Activated CD4-positive, alpha-beta T cell treated with anti-CD3 and anti-CD28 coated beads, Interleukin-2, amount 50 U/mL, for 16 hours (primary cell): ENCODE measurements around the gene HAGHL.
"Not testable (repeated sequence)": the region's sequence is repeated elsewhere in the genome, so short reads cannot be mapped to it uniquely, and the experiment has no call there.

ENCODE experiments used
- DNase-seq: peaks from one replicate; pipeline ENCODE4 v3.0.0-alpha.2; 2020

The HAGHL gene

DNA sequence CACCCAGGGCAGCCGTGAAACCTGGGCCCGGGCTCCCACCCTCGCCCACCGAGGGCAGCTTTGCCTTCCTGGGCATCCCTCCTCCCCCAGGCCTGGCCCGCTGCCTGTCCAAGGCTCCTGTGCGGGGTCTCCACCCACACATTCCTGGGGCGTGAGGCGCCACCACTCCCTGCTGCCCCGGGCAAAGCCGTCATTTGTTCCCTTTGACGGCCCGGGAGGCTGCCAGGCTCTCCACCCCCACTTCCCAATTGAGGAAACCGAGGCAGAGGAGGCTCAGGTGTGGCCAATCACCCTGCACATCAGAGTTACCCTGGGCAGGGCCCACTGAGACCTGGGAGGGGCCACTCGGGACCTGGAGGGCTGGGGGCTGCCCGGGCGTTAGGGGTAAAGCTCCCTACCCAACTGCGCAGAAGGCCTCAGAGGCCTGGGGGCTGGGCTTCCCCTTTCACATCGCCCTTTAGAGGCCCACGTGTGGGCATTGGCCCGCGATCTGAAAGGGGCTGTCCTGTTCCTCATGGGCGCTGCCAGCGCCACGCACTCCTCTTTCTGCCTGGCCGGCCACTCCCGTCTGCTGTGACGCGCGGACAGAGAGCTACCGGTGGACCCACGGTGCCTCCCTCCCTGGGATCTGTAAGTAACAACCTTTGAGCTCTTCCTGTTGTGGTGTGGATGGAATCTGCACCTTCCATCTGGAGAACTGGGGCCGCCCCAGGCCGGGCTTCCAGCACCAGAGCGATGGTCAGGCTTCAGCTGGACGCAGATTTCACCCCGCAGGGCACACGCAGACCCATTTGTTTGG is 33.8 kb downstream of the HAGHL start, which contains the start of gene MSLN:
Gene MSLN, plus strand, starts transcription at position 190 of the 799 bp plus-strand sequence. CDS start 1,947 bp downstream, outside the sequence.
- DNase-seq = no peak

DNA sequence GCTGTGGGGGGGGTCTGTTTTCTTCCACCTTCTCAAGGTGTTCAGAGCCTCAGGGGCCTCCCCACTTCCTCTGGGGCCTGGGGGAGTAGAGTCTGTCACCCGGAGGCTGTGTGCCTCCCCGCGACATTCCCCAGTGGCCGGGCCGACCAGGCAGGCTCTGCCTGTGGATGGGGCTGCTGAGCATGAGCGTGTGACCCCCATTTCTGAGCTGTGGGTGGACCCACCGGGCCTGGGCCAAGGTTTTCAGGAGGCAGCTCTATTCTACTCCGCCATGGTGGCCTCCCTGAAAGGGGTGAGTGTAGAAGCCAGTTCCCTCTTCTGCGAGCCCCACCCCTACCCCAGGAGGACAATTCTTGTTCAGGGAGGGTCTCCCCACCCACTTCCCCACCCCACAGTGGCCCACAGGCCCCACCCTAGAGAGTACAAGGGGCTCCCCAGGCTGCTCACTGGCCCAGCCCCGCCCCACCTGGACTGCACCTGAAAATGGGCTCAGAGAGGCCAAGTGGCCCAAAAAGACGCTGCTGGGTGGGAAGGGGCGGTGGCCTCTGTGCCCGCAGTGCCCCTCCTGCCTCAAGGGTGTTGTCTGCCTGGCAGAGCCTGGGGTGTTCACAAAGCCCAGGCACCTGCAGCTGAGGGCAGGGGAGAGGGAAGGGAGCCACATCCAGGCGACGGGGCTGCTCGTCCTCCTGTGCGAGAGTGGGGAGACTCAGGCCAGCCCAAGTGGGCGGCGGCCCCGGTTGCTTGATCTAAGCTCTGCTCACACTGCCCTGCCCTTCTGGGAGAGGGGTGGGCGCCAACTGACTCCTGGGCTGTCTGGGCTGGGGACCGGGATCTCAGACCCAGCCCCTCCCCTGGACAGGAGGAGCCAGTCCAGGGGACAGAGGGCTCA is 35.0 kb downstream of the HAGHL start:
- no peak for DNase-seq

DNA sequence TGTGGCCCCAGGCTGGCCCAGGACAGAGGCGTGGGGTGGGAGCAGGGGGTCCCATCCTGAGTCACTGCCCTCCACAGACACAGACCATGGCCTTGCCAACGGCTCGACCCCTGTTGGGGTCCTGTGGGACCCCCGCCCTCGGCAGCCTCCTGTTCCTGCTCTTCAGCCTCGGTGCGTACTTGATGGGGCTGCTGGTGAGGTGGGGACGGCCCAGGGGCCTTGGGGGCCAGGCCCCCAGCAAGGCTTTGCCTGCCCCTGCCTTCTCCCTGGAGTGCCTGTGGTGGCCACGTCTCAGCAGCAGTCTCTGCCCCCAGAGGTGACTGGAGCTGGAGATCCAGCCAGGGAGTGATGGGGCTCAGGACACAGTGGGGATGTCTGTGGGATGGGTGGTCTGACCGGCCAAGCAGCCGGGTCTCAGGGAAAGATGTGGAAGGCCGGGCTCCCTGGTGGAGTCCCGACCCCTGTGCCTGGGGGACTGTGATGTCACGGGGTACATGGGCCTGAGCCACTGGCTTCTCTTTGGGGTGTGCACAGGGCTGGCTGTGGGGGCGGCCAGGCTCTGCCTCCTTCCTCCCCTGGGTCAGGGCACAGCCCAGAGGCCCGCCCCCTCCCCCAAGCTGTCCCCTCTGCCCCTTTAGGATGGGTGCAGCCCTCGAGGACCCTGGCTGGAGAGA is 35.8 kb downstream of the HAGHL start:
- DNase-seq = no peak

DNA sequence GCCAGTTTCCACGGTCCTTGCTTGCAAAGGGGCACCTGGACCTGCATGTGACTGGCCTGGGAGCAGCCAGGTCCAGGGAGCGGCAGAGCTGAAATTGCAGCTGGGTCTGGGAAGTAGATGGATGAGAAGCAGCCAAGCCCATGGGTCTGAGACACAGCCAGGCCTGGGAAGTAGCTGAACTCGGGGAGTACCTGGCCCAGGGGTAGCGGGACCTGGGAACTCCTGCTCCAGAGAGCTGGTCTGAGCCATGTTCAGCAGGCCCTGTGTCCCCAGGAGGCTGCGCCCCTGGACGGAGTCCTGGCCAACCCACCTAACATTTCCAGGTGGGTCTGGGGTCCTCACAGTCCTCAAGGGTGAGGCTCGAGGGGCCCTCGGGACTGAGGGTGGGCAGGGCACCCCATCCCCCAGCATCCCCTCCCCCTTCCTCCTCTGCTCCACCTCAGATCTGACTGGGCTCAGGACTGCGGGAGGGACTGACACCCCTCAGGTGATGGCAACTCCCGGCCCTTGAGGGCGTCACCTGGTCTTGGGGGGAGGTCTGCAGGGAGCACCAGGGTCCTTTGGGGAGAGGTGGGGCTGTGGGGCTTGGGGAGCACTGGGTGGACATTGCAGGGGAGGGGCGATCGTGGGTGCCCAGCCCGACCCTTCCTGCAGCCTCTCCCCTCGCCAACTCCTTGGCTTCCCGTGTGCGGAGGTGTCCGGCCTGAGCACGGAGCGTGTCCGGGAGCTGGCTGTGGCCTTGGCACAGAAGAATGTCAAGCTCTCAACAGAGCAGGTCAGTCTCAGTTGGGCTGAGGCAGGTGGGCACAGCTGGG is 36.7 kb downstream of the HAGHL start:
- no peak for DNase-seq

DNA sequence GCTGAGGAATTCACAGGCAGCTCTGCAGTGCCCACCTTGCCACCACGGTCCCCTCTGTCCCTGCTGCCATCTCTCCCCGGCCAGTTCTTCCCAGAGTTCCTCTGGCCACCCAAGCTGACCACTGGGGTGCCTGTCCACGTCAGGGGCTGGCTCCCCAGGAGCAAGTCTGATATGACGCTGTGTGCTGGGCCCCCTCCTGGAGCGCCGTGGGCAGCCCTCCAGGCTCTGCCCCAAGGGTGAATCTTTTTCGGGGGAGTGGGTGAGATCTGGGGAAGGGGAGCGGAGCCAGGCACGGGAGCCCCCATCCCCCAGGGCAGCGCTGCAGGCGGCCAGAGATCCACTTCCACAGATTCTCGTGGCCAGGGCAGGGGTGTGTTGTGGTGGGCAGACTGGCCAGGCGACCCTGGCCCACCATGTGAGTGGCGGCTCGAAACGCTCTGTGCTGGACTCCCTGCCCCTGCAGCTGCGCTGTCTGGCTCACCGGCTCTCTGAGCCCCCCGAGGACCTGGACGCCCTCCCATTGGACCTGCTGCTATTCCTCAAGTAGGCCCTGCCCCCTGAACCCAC is 37.4 kb downstream of the HAGHL start:
- DNase-seq = no peak

DNA sequence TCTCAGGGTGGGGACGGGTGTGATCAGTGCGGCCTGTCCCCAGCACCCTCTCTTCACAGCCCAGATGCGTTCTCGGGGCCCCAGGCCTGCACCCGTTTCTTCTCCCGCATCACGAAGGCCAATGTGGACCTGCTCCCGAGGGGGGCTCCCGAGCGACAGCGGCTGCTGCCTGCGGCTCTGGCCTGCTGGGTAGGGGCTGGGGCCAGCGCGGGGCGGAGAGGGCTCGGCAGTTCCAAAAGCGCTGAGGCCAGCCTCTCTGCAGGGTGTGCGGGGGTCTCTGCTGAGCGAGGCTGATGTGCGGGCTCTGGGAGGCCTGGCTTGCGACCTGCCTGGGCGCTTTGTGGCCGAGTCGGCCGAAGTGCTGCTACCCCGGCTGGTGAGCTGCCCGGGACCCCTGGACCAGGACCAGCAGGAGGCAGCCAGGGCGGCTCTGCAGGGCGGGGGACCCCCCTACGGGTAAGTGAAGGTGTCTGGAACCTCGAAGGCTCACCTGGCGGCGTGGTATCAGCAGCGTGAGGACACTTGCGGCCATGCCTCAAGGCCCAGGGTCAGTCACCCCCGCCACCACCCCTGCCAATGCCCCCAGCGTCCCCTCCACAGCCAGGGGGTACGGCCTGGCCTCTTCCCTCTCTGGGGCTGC is 38.1 kb downstream of the HAGHL start:
- DNase-seq = no peak

DNA sequence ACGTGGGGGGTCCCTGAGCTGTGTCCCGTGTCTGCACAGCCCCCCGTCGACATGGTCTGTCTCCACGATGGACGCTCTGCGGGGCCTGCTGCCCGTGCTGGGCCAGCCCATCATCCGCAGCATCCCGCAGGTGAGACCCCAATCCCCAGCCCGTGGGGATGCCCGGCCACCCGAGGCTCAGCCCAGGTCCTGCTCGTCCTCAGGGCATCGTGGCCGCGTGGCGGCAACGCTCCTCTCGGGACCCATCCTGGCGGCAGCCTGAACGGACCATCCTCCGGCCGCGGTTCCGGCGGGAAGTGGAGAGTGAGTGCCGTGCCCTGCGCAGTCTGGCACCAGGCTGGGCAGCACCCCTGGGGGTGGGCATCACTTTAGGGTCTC is 38.6 kb downstream of the HAGHL start:
- DNase-seq = no peak

DNA sequence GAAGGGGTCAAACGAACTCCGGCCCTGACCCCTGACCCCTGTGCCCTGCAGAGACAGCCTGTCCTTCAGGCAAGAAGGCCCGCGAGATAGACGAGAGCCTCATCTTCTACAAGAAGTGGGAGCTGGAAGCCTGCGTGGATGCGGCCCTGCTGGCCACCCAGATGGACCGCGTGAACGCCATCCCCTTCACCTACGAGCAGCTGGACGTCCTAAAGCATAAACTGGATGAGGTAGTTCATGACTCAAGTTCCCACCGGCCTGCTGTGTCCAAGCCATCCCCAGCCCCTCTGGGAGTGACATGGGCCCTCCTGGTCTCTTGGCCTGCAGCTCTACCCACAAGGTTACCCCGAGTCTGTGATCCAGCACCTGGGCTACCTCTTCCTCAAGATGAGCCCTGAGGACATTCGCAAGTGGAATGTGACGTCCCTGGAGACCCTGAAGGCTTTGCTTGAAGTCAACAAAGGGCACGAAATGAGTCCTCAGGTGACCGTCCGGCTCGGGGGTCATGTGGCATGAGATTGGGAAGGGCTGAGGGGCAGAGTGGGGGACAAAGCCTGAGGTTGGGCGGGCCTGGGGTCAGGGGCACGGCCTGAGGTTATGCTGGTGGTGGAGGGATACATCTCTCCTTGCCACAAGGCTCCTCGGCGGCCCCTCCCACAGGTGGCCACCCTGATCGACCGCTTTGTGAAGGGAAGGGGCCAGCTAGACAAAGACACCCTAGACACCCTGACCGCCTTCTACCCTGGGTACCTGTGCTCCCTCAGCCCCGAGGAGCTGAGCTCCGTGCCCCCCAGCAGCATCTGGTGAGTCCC is 39.3 kb downstream of the HAGHL start:
- DNase-seq = no peak

DNA sequence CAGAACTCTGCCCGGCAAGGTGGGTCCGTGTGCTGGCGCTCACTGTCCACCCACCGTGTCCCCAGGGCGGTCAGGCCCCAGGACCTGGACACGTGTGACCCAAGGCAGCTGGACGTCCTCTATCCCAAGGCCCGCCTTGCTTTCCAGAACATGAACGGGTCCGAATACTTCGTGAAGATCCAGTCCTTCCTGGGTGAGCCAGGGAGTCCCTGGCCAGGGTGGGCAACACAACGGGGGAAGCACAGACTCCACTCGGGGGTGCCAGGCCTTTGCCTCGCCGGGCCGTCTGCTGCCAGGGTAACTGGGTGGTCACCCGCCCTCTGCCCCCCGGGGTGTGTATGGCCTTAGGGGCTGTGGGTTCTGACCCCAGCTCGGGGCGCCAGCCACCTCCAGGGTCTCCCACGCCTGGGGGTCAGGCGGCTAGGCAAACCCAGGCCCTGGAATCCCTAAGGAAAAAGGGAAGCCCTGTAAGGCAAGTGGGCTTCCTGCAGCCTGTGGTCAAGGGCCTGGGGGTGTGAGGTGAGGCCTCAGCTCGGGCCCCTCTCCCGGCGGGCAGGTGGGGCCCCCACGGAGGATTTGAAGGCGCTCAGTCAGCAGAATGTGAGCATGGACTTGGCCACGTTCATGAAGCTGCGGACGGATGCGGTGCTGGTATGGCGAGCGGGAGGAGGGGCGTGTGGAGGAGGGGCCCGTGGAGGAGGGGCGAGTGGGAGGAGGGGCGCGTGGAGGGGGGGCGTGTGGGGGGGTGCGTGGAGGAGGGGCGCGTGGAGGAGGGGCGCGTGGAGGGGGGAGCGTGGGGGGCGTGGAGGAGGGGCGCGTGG is 40.1 kb downstream of the HAGHL start:
- no peak for DNase-seq

DNA sequence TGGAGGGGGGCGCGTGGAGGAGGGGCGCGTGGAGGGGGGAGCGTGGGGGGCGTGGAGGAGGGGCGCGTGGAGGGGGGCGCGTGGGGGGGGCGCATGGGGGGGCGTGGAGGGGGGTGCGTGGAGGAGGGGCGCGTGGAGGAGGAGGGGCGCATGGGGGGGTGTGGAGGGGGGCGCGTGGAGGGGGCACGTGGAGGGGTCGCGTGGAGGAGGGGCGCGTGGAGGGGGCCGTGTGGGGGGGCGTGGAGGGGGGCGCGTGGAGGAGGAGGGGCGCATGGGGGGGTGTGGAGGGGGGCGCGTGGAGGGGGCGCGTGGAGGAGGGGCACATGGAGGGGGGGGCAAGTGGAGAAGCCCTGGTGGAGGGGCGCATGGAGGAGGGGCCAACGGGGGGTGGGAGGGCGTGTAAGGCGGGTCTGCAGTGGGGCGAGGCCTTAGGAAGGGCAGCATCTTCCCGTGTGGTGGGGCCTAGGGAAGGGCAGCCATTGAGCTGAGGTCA is 40.9 kb downstream of the HAGHL start:
- DNase-seq = no peak

DNA sequence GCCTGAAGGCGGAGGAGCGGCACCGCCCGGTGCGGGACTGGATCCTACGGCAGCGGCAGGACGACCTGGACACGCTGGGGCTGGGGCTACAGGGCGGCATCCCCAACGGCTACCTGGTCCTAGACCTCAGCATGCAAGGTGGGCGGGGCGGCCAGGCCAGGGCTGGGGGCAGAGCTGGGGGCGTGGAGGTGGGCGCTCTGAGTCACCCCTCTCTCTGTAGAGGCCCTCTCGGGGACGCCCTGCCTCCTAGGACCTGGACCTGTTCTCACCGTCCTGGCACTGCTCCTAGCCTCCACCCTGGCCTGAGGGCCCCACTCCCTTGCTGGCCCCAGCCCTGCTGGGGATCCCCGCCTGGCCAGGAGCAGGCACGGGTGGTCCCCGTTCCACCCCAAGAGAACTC is 41.5 kb downstream of the HAGHL start:
- no peak for DNase-seq

DNA sequence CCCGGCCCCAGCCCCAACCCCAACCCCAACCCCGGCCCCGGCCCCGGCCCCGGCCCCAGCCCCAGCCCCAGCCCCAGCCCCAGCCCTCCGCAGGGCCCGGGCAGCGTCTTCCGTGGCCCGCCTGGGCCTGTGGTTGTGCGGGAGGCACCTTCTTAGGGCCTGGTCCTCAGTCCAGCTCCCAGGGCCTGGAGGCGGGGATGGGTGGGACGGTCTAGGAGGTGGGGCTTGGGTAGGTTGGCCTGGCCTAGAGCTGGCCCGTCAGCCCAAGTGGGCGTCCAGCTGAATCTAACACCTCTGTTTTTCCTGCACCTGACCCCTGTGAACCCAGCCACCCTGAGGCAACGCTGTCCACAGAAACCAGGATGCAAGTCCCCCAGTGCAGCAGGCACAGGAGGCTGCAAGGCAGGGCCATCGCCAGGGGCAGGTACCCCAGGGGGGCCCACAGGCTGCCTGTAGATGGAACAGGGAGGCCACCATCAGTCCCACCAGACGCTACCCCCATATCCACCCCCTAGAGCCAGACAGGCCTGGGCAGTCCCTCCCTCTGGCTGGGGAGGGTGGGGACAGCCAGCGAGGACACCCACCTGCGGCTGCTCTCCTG is 42.4 kb downstream of the HAGHL start:
- no peak for DNase-seq

DNA sequence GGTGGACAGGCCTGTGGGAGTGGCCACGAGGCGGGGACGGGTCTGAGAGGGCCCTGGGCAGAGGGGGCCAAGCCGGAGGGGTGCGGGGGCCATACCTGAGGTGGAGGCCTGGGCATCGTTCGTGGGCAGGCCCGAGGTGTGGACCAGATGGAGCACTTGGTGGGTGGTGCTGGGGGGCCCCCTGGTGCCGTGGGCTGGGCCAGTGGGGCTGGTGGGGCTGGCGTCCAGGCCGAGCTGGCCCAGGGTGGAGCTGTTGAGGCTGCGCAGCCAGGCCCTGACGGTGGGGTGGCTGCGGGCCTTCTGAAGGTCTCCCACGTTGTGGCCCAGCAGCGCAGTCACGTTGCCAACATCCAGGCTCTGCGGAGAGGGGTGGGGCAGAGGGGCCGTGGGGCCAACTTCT is 43.0 kb downstream of the HAGHL start:
- DNase-seq = no peak

DNA sequence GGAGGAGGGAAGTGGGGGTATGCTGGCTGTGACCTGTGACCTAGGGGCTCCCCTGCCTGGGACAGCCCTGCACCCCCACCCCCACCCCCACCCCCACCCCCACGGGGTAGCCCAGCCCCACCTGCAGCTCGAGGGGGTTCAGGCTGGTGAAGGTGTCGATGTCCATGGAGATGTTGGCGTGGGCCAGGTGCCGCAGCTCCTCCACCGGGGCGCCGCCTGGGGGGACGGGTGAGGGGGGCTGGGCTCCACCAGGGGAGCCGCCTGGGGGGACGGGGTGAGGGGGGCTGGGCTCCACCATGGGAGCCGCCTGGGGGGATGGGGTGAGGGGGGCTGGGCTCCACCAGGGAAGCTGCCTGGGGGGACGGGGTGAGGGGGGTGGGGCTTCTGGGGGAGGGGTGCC is 43.5 kb downstream of the HAGHL start:
- no peak for DNase-seq

DNA sequence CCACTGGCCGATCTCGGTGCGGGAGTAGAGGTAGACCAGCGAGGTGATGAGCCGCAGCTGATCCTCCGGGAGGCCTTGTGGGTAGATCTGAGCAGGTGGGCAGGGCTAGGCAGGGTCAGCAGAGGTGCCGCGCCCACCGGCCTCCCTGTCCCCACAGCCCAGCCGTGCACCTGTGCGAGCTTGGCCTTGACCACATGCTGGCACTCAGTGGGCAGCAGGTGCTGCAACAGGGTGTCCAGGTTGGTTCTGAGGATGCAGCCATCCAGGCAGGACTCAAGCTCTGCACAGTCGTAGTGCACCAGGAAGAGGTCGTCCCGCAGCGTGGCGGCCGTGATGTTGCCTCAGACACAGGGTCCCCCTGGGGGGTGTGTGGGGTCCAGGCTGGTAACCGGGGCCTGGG is 46.1 kb downstream of the HAGHL start:
- no peak for DNase-seq

DNA sequence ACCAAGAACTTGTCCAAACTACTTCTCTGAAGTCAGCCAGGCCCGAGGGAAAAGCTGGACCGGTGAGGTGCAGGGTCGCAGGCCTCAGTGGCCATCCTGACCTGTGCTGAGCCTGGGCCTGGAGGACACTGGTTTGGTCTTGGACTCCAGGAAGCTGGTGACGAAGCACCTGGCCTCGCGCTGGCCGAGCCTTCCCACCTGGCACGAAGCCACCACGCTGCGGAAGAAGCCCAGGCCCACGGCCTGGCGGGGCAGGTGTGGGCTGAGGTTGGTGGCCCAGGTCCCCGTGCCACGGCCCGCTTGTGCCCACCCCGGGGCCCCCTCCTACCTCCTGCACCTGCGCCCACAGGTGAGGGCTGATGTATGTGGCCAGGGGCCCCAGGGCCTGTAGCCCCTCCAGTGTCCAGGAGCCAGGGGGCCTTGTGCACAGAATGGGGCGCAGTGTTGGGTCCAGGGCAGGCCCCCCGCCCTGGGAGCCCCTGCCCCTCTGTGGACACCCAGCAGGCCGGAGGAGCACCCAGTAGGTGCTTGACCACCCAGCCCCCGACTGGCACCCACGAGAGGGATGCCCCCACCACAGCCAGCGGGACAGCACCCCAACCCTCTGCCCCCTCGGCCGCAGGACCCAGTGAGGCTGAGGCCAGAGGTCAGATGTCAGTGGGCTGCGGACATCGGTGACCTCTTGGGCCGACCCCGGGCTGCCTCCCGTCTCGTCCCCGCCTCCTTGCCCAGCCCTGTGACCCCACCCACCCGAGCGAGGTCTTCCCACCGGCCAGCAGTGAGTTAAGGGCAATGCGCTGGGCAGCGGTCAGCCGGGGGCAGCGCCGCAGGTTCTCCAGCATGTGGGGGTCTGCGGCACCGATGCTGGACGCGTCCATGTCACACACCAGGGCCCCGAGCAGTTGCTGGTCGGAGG is 47.4 kb downstream of the HAGHL start:
- DNase-seq = no peak

DNA sequence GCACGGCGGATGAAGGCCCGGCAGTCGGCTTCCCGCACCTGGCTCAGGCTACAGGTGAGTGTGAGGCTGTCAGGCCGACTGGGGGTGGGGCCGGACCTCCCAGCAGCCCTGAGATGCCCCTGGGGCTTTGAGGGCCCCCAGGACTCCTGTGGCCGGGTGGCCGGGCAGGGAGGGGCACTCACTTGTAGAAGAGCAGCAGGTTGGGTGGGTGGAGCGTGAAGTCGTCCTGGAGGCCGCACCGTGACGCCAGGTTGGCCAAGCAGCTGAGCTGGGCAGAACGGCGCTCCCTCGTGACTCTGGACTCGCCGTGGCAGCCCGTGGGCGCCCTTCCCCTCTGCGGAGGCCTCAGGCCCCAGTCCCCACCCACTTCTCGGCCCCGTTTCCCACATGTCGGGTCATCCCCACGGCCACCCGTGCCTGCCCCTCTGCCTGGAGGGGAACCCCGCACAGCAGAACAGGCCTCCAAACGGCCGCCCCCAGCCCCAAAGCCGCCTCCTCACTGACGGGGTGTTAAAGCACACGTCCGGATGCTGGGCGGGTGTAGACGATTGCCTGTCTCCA is 48.4 kb downstream of the HAGHL start:
- DNase-seq = no peak

DNA sequence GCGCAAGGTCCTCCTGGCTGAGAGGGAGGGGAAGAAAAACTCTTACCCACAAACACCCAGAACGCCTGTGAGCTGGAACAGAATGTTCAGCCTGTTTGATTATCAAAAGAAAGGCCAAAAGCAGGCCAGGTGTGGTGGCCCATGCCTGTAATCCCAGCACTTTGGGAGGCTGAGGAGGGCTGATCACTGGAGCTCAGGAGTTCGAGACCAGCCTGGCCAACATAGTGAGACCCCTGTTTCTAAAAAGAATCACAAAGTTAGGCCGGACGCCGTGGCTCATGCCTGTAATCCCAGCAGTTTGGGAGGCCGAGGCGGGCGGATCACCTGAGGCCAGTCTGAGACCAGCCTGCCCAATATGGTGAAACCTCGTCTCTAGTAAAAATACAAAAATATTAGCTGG is 49.4 kb downstream of the HAGHL start:
- DNase-seq = not testable (repeated sequence)
